K562 (cell line): ENCODE data around the gene KCNA2. TPM values are rescaled to one million over a fixed set of nuclear protein-coding genes. Genes with fewer than 3 reads are reported as not detected.

Source experiments
- ATAC-seq: fragments of 200-7000 bp; cut with Tn5 transposase; 3 replicates; pipeline ENCODE4 v1.9.1; 2020; ENCODE audit warnings: moderate library complexity
- BruUV-seq: library from RNA; stranded (reverse); fragments of 400-500 nt; replicated peaks from 2 replicates; lab custom pipeline; 2021; lab: Mats Ljungman, UMichigan
- CTCF ChIA-PET: fragments of 300-600 bp; formaldehyde crosslinking; extraction: SDS; loops from one replicate; lab custom pipeline; 2021; ENCODE audit warnings: low intra/inter-chr PET ratio; lab: Yijun Ruan, JAX
- POLR2A ChIA-PET: fragments of 300-600, 350-650 bp; sonication (Branson Sonifier 250); formaldehyde crosslinking; extraction: SDS; loops from one replicate; lab custom pipeline; 2021; ENCODE audit warnings: antibody characterized with exemption, inconsistent platforms; lab: Yijun Ruan, JAX
- DNase-seq, 4 experiments: peaks; one replicate each; pipeline versions ENCODE4 v3.0.0 to v3.0.0-alpha.2; 2011 to 2018; ENCODE audit warnings: low spot score in 3 of 4, mixed read lengths in 3 of 4; ENCODE audit errors: extremely low read depth in 1 of 4
- FAIRE-seq: peaks from 2 replicates; lab custom pipeline; 2011; peaks lifted over from hg19 to GRCh38; lab: Jason Lieb, UNC
- H2AFZ ChIP-seq: 2 replicates; pipeline ENCODE4 v1.6.0; 2011; ENCODE audit warnings: low read depth, low read length, control low read depth, inconsistent platforms
- H3K27ac ChIP-seq: fragments of 200-600 bp; 3 replicates; pipeline ENCODE4 v1.8.0; 2011; ENCODE audit warnings: low read depth, mild to moderate bottlenecking, control low read depth, inconsistent platforms, low read length, moderate library complexity, mixed read lengths; ENCODE audit errors: extremely low read depth
- H3K27me3 ChIP-seq, 2 experiments: fragments of 300-600 bp in 1 of 2; 2 replicates in 1 of 2; 3 replicates in 1 of 2; pipeline versions ENCODE4 v1.6.0 to v1.8.0; 2011; ENCODE audit warnings: inconsistent platforms in 2 of 2, low read length in 2 of 2, mild to moderate bottlenecking in 1 of 2, mixed read lengths in 1 of 2, moderate library complexity in 1 of 2; ENCODE audit not compliant: control insufficient read depth in 2 of 2, insufficient read depth in 2 of 2
- H3K36me3 ChIP-seq: fragments of 300-600 bp; 3 replicates; pipeline ENCODE4 v1.8.0; 2011; ENCODE audit warnings: mild to moderate bottlenecking, low read length, inconsistent platforms; ENCODE audit not compliant: control insufficient read depth, insufficient read depth
- H3K4me1 ChIP-seq, 2 experiments: fragments of 200-600 bp in 1 of 2; replicated peaks in 1 of 2; 2 replicates in 1 of 2; 3 replicates in 1 of 2; pipeline versions ENCODE4 v1.5.1 to v1.8.0; 2011; ENCODE audit warnings: inconsistent platforms in 2 of 2, low read length in 2 of 2, mild to moderate bottlenecking in 1 of 2, mixed read lengths in 1 of 2, moderate library complexity in 1 of 2; ENCODE audit not compliant: control insufficient read depth in 2 of 2, insufficient read depth in 2 of 2
- H3K4me2 ChIP-seq: 2 replicates; pipeline ENCODE4 v1.6.1; 2011; ENCODE audit warnings: low read length, control low read depth, inconsistent platforms, mixed read lengths; ENCODE audit not compliant: insufficient read depth
- H3K4me3 ChIP-seq: fragments of 200-600 bp; sonication (generic), shearing (Covaris generic); 2 replicates; pipeline ENCODE4 v1.5.1; 2016; ENCODE audit warnings: control low read depth, inconsistent platforms
- H3K79me2 ChIP-seq: fragments of 200-600 bp; 3 replicates; pipeline ENCODE4 v1.8.0; 2011; ENCODE audit warnings: low read length, inconsistent platforms; ENCODE audit not compliant: control insufficient read depth, insufficient read depth
- H3K9ac ChIP-seq, 2 experiments: 2 replicates each; pipeline versions ENCODE4 v1.6.0 to v1.6.1; 2011; ENCODE audit warnings: low read depth in 2 of 2, low read length in 2 of 2, control low read depth in 1 of 2, inconsistent platforms in 1 of 2, mild to moderate bottlenecking in 1 of 2, mixed read lengths in 1 of 2; ENCODE audit not compliant: insufficient read depth in 1 of 2
- H3K9me1 ChIP-seq: one replicate; pipeline ENCODE4 v1.6.0; 2011; ENCODE audit warnings: inconsistent platforms, mild to moderate bottlenecking, low read length, moderate library complexity; ENCODE audit not compliant: control insufficient read depth, insufficient read depth
- H3K9me3 ChIP-seq: replicated peaks from 2 replicates; pipeline ENCODE4 v1.5.1; 2011; ENCODE audit warnings: low read depth, low read length, inconsistent platforms; ENCODE audit not compliant: control insufficient read depth, insufficient read depth
- H4K20me1 ChIP-seq: replicated peaks from 2 replicates; pipeline ENCODE4 v1.6.1; 2011; ENCODE audit warnings: low read length, inconsistent platforms, mixed read lengths; ENCODE audit not compliant: control insufficient read depth, insufficient read depth
- CEBPG ChIP-seq, 3 experiments: fragments of 200-800 bp in 1 of 3; sonication (Bioruptor generic) in 1 of 3; sonication (generic) in 1 of 3; formaldehyde crosslinking in 1 of 3; IDR thresholded peaks in 2 of 3; conservative IDR thresholded peaks in 1 of 3; 2 replicates each; pipeline versions ENCODE4 v1.6.1 to v1.8.0; 2016 to 2022; ENCODE audit warnings: missing compliant biosample characterization in 2 of 3, missing genetic modification characterization in 2 of 3, mild to moderate bottlenecking in 1 of 3, missing genetic modification reagents in 1 of 3
- DIDO1 ChIP-seq: fragments of 450-650 bp; IDR thresholded peaks from 2 replicates; pipeline ENCODE4 v1.6.1; 2016; ENCODE audit warnings: low read depth, missing biosample characterization, missing genetic modification characterization
- ESRRB ChIP-seq: fragments of 250-450 bp; sonication (Bioruptor Pico); IDR thresholded peaks from 2 replicates; pipeline ENCODE4 v1.5.0; 2020; ENCODE audit warnings: mild to moderate bottlenecking, moderate library complexity, borderline replicate concordance
- ETV5 ChIP-seq: sonication (generic); formaldehyde crosslinking; IDR thresholded peaks from 2 replicates; pipeline ENCODE4 v1.4.0; 2020; ENCODE audit warnings: low read depth, mild to moderate bottlenecking, missing genetic modification reagents
- GABPB2 ChIP-seq: fragments of 250-450 bp; sonication (Bioruptor Pico); conservative IDR thresholded peaks from 2 replicates; pipeline ENCODE4 v1.5.1; 2021; ENCODE audit warnings: mild to moderate bottlenecking
- HDAC6 ChIP-seq: IDR thresholded peaks from 2 replicates; pipeline ENCODE4 v1.6.1; 2012; ENCODE audit warnings: low read depth, mild to moderate bottlenecking, control low read depth, inconsistent platforms, low read length, moderate library complexity
- KAT2B ChIP-seq: IDR thresholded peaks from one replicate; pipeline ENCODE4 v1.6.1; 2012; ENCODE audit warnings: low read depth, mild to moderate bottlenecking, control low read depth, inconsistent platforms, low read length, moderate library complexity
- NKRF ChIP-seq: fragments of 450-650 bp; IDR thresholded peaks from 2 replicates; pipeline ENCODE4 v1.6.1; 2016; ENCODE audit warnings: borderline replicate concordance
- RFX7 ChIP-seq: fragments of 250-450 bp; sonication (Bioruptor Pico); IDR thresholded peaks from 2 replicates; pipeline ENCODE4 v1.5.1; 2021; ENCODE audit warnings: mild to moderate bottlenecking
- SRSF9 ChIP-seq: fragments of 200-400 bp; formaldehyde crosslinking; IDR thresholded peaks from 2 replicates; pipeline ENCODE4 v1.6.1; 2017; ENCODE audit warnings: low read depth, low read length, borderline replicate concordance
- ZBTB8A ChIP-seq: fragments of 450-650 bp; IDR thresholded peaks from 2 replicates; pipeline ENCODE4 v1.6.1; 2018; ENCODE audit warnings: mild to moderate bottlenecking, moderate library complexity; ENCODE audit not compliant: partially characterized antibody
- ZBTB9 ChIP-seq: fragments of 450-650 bp; formaldehyde crosslinking; IDR thresholded peaks from 2 replicates; pipeline ENCODE4 v1.4.0; 2020; ENCODE audit warnings: mild to moderate bottlenecking, moderate library complexity
- ZKSCAN8 ChIP-seq: fragments of 200-800 bp; sonication (Bioruptor generic); IDR thresholded peaks from 2 replicates; pipeline ENCODE4 v1.6.1; 2016; ENCODE audit warnings: missing genetic modification characterization, missing compliant biosample characterization
- ZNF561 ChIP-seq: fragments of 450-650 bp; formaldehyde crosslinking; conservative IDR thresholded peaks from 2 replicates; pipeline ENCODE4 v1.4.0; 2020; ENCODE audit warnings: mild to moderate bottlenecking, moderate library complexity
- ZNF778 ChIP-seq: fragments of 450-650 bp; formaldehyde crosslinking; IDR thresholded peaks from 2 replicates; pipeline ENCODE4 v1.4.0; 2020; ENCODE audit warnings: mild to moderate bottlenecking, moderate library complexity
- WGBS: fragments of 100-300 bp; shearing (Covaris generic); methylation state at CpG from one replicate; pipeline ENCODE4 v1.1.6; 2016; ENCODE audit warnings: low coverage, mixed read lengths; ENCODE audit not compliant: insufficient coverage; ENCODE audit errors: missing lambda C conversion rate; 5-methylcytosine and 5-hydroxymethylcytosine counted together
- in situ Hi-C: fragments of 300-500 bp; cut with MboI; formaldehyde crosslinking; loops from 4 replicates; pipeline ENCODE4 v1.15.0; 2018; ENCODE audit warnings: inconsistent platforms, mixed read lengths
- intact Hi-C: fragments of 100-400 bp; cut with micrococcal nuclease; formaldehyde crosslinking; loops from 2 replicates; pipeline ENCODE4 v1.14.2; 2022
- polyA plus RNA-seq, 8 experiments: library from polyadenylated mRNA; depleted of rRNA in 4 of 8; stranded (reverse) in 5 of 8; unstranded in 3 of 8; fragments of >200 nt; fragmentation: Nextera tagmentation in 2 of 8; fragmentation: Illumina TruSeq in 1 of 8; extraction: Ambion mirVana in 2 of 8; extraction: Trizol in 1 of 8; gene quantifications; 2 replicates each; pipeline versions ENCODE4 v1.2.1 to v1.2.3, GENCODE V29; 2011 to 2014; ENCODE audit warnings: inconsistent platforms in 1 of 8, missing spikeins in 1 of 8
- total RNA-seq, 7 experiments: library from RNA; depleted of rRNA in 6 of 7; stranded (reverse); fragments of >200 nt in 6 of 7; fragmentation: Illumina TruSeq in 2 of 7; extraction: Trizol in 2 of 7; gene quantifications; 2 replicates each; pipeline versions ENCODE4 v1.2.1 to v1.2.3, GENCODE V29; 2011 to 2021; ENCODE audit warnings: low replicate concordance in 1 of 7
- TF ChIP-seq, protein P1 (sequence below): fragments of 450-650 bp; IDR thresholded peaks from 2 replicates; pipeline ENCODE4 v1.6.1; 2016

Gene KCNA2
- total and polyA plus RNA-seq, 9 of the 15 experiments (the other 6 are each of a cell fraction or from before 2014, with no cell fraction given): not detected

GRCh38 chr1:110634455-110635311, 28.5 kb upstream of the KCNA2 start (continued):
- no peak for TF ChIP-seq ZBTB9
- no peak for TF ChIP-seq ETV5 (CRISPR knock-in tag)

GRCh38 chr1:110634086-110634454, 27.9 kb upstream of the KCNA2 start:
- Histone ChIP-seq H3K36me3 (no peaks in the 10 kb centered on the region), H3K27ac (no peak overlapping the region), H3K9me3 (no peaks in the 10 kb centered on the region), H3K27me3 (peaks cover 0 to 24% of the 10 kb centered on the region in 2 experiments; a peak in 3 of 5 replicates), H3K4me1 (no peaks in the 10 kb centered on the region), H3K79me2 (no peaks in the 10 kb centered on the region), H2AFZ (no peak overlapping the region), H3K9ac (no peak overlapping the region), H3K4me2 (no peak overlapping the region), H3K9me1 (no peaks in the 10 kb centered on the region), H4K20me1 (peaks cover 5% of the 10 kb centered on the region; the same call in 1 of the 2 replicates), H3K4me3 (no peak overlapping the region)
- 6% methylated on average over 1 of the region's 1 CpG for WGBS
- in situ Hi-C loops: no loop called here
- FAIRE-seq (no peak), DNase-seq (no peak), ATAC-seq (no peak)
- no TSS peak for BruUV-seq
- POLR2A ChIA-PET: interaction anchor here (1.7 kb wide), 1 partner anchor 8 kb away, joined by 4 read pairs; no protein-coding TSS in a partner anchor
- CTCF ChIA-PET: interaction anchor here (1.0 kb wide), 1 partner anchor 396 kb away, joined by 4 read pairs; no protein-coding TSS in a partner anchor
- intact Hi-C loops: no loop called here
- no peak for TF ChIP-seq KAT2B
- TF ChIP-seq, protein P1, sequence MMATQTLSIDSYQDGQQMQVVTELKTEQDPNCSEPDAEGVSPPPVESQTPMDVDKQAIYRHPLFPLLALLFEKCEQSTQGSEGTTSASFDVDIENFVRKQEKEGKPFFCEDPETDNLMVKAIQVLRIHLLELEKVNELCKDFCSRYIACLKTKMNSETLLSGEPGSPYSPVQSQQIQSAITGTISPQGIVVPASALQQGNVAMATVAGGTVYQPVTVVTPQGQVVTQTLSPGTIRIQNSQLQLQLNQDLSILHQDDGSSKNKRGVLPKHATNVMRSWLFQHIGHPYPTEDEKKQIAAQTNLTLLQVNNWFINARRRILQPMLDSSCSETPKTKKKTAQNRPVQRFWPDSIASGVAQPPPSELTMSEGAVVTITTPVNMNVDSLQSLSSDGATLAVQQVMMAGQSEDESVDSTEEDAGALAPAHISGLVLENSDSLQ: no peak
- TF ChIP-seq CEBPG (CRISPR knock-in tag; IDR thresholded peaks at IDR 0.05): no peak
- TF ChIP-seq CEBPG (tag; conservative IDR thresholded peaks at IDR 0.05 in 1 of 2, IDR thresholded peaks at IDR 0.05 in 1 of 2): no peak
- TF ChIP-seq SRSF9: no peak
- no peak for TF ChIP-seq ZKSCAN8 (CRISPR knock-in tag)
- TF ChIP-seq ZNF778 (CRISPR knock-in tag): no peak
- no peak for TF ChIP-seq RFX7 (CRISPR knock-in tag)
- no peak for TF ChIP-seq DIDO1 (tag)
- no peak for TF ChIP-seq NKRF
- TF ChIP-seq GABPB2: no peak
- TF ChIP-seq ZNF561: no peak
- no peak for TF ChIP-seq HDAC6
- TF ChIP-seq ZBTB8A: no peak
- TF ChIP-seq ESRRB (CRISPR knock-in tag): no peak
